Measurements from ENCODE around the gene RIC1.
"Not testable (repeated sequence)": the region's sequence is repeated elsewhere in the genome, so short reads cannot be mapped to it uniquely, and the experiment has no call there.

The RIC1 gene

GRCh38 chr9:5735072-5735471, 106.2 kb downstream of the RIC1 start:
- DNase-seq, result no peak

GRCh38 chr9:5736563-5737346, 107.8 kb downstream of the RIC1 start:
- DNase-seq, result no peak

DNA sequence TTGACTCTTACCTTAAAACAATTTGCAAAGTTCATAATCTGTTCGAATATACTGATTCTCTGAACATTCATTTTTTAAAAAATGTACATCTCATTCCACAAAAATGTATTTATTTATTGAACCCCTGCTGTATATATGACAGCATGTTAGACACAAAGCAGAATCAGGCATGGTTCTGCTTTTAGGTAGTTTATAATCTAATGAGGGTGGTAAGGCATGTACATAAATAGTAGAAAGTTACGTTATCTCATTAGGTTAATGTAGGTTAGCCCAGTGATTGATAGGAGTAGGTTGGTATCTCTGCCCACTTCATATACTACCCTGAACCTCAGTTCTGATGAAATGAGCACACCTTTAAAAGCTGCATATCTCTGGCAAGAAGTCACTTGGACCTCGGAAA, 114.2 kb downstream of the RIC1 start:
- DNase-seq, result no peak

DNA sequence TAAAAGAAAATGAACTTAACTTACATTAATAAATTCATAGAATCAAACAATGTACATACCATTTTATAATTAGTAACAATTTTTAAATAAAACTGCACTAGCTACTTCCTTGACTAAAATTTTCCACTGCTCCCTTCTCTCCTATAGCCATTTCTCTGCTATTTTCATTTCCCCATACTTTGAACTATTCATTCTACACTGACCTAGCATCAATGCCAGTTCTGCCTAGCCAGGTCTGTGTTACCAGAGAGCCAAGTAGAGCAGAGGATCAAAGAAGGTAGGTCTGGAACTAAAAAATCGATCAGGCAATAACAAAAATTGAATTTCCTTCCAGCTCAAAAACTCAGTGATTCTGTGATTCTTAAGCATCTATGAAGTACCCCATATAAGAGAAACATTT, 119.5 kb downstream of the RIC1 start:
- no peak for DNase-seq

DNA sequence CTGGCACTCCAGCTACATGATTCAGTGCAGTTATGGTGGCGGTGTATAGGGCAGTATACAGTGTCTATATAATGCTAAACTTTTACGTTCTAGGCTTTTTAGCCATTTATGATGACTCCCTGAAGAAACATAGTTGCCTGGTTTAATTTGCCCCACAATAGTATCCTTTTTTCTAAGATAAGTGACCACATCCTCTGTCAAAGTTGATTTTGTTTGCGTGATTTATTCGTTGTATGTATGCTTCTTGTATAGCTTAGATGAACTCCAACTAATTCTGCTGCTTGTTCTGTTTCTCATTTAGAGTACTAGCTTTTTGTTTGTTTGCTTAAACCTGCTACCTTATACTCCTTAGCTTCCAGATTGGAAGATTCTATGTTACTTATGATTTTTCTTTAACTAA, 120.4 kb downstream of the RIC1 start:
- DNase-seq, result no peak

DNA sequence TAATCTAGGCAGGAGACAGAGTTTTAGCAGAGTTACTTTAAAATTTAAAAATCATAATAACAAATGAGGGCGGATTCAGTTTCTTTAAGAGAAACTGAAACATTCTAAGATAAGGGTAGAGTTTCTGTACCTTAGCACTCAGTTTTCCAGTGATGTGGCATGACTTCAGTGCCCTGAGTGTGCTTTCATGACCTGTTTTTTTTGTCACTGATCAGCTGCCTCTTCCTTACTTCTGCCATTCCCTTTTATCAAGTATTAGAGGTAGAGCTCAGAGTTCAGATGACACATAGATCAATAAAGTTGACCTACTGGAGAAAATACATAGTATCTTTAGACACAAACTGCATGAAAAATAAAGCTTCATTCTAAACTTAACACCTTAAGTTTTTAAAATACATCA, 121.7 kb downstream of the RIC1 start:
- no peak for DNase-seq

- no peak for DNase-seq
Measured at GRCh38 chr9:5756633-5757032, 127.7 kb downstream of the RIC1 start.

DNA sequence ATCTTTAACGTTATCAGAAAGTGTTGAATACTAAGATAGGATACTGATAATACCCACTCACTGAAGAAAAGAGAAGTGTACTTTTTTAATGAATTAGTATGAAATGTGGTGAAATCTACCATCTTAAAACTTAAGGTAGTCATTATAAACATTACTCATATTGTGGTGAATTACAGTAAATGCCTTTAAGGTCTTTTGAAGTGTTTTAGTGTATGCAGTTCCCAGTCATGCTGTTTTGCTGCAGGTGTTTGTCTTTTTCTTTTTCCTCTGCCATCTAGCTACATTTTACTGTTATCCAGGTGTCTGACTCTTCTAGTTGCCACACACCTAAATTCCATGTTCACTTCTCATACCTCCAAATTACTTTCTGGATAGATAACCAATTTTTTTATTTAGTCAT, 131.4 kb downstream of the RIC1 start:
- no peak for DNase-seq

DNA sequence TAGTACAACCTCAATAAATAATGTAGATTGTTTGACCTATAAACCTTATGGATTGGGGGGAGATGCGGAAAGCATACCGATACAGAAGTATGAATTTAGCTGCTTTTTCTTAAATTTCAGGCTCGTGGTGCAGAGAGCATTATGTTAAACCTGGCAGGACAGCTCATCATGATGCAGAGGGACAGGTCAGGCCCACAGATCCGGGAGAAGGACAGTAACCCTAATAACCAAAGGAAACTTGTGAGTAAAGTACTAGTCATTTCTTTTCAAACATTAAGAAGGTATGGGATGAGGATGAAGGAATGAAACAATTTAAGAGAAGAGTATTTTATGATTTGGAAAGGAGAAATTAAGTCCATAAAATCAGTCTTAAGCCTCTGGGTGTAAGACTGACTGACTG, 133.5 kb downstream of the RIC1 start:
- no peak for DNase-seq

GRCh38 chr9:5764130-5764868, 135.4 kb downstream of the RIC1 start:
- no peak for DNase-seq

DNA sequence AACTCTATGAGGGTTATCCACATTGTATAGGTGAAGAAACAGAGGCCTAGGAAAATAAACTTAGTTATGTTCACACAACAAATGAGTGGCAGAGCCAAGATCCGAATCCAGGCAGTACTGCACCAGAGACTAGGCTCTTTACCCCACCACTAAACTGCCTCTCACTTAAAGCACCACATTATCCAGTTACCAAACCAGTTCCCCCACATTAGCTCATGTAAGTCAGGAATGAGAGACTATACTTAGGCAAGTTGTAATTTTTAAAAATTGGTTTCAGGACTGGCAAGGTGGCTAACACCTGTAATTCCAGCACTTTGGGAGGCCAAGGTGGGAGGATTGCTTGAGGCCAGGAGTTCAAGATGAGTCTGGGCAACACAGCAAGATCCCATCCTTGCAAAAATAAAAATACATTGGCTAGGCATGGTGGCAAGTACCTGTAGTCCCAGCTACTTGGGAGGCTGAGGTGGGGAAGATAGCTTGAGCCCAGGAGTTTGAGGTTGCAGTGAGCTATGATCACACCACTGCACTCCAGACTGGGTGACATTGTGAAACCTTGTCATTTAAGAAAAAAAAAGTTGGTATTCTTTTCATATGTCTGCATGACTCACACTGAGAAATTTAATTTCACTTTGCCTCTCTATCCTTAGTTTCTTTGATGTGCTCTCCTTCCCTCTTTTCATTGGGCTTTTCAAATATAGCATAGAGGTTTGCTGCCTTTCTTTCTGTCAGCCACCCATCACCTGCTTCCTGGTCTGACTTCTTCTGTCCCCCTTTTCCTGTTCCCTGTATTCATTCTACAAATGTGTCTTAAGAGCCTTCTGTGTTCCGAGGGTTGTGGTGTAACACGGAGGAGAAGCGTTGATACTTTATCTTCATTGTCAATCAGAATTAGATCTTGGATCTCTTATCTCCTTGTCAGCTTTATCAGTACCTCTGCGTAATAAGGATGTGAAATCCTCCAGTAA, 139.3 kb downstream of the RIC1 start:
- DNase-seq, result no peak

GRCh38 chr9:5773324-5773999, 144.6 kb downstream of the RIC1 start:
- no peak for DNase-seq

GRCh38 chr9:5778805-5779204, 149.9 kb downstream of the RIC1 start:
- no peak for DNase-seq

GRCh38 chr9:5779705-5780218, 150.9 kb downstream of the RIC1 start:
- not testable (repeated sequence) for DNase-seq

DNA sequence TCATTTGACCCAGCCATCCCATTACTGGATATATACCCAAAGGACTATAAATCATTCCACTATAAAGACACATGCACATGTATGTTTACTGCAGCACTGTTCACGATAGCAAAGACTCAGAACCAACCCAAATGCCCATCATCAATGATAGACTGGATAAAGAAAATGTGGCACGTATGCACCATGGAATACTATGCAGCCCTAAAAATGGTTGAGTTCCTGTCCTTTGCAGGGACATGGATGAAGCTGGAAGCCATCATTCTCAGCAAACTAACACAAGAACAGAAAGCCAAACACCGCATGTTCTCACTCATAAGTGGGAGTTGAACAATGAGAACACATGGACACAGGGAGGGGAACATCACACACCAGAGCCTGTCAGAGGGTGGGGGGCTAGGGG, 154.5 kb downstream of the RIC1 start:
- DNase-seq, result not testable (repeated sequence)

DNA sequence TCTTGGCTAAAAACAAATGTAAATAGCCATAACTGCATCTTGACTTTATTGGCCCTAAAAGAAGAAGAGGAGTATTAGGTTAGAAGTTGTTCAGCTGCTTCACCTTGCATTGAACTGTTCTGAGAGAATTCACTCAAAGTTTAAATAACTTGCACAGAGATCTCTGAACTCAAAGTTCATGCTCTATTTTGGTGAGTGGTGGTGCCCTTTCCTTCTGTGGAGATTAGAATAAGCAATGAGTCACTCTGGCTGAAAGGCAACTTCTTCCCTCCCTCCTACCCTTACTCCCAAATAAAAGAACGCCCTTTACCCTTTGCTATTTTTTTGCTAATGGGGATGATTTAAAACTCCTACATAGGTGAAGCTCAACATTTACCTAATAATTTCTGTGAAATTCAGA, 155.1 kb downstream of the RIC1 start:
- DNase-seq, result no peak

- DNase-seq, result no peak
Measured at GRCh38 chr9:5784526-5785315, 155.8 kb downstream of the RIC1 start.

DNA sequence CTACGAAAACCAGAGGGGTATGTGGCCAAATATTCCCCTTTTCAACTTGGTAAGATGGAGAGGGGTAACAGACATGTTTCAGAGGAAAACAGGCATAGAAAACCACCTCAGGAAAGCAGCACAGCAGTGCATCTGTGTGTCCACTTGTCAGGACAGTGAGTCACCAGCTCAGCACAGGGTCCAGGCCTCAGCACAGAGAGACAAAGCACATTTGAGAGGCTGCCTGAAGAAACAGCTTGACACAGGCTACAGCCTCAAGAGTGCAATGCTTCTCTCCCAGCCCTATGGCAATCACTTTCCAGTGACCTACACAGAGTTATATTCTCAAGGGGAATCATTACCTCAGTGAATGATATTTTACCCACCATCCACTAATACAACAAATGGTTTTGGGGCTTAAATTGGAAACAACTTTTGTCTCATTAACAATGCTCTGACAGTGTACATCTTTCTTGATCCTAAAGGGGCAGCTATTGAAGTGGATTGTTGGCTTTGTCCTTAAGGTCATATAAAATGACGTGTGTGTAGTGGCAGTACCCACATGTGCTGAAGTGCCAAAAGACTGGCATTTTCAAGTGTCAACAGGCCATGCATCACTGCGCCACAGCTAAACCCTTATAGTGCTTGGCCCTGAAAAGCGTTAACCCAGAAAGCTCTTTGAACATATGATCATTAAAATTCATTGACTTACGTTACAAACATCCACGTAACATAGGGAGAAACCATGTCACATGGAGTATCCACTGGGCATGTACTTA, 157.6 kb downstream of the RIC1 start:
- no peak for DNase-seq

GRCh38 chr9:5787220-5787619, 158.3 kb downstream of the RIC1 start:
- DNase-seq, result no peak

GRCh38 chr9:5787759-5788302, 158.9 kb downstream of the RIC1 start:
- no peak for DNase-seq

DNA sequence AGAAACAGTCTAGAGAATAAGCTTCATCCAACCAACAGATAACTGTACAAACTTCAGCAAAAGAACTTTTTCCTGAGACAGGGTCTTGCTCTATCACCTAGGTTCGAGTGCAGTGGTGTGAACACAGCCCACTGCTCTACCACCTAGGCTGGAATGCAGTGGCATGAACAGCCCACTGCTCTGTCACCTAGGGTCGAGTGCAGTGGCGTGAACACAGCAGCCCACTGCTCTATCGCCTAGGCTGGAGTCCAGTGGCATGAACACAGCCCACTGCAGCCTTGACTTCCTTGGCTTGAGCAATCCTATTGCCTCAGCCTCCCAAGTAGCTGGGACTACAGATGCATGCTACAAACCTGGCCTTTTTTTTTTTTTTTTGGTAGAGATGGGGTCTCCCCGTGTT, 160.6 kb downstream of the RIC1 start:
- no peak for DNase-seq

All from NCI-H1930 (cell line).